Activated CD4-positive, alpha-beta T cell treated with anti-CD3 and anti-CD28 coated beads for 48 hours (primary cell): Measurements from ENCODE around the gene PROP1.
A peak's percentile ranks its signal among the peaks of the same experiment; 100 is the strongest.
"Not testable (repeated sequence)": the region's sequence is repeated elsewhere in the genome, so short reads cannot be mapped to it uniquely, and the experiment has no call there.

Source experiments
- DNase-seq: peaks from one replicate; pipeline ENCODE4 v3.0.0-alpha.2; 2020

Gene PROP1

DNA sequence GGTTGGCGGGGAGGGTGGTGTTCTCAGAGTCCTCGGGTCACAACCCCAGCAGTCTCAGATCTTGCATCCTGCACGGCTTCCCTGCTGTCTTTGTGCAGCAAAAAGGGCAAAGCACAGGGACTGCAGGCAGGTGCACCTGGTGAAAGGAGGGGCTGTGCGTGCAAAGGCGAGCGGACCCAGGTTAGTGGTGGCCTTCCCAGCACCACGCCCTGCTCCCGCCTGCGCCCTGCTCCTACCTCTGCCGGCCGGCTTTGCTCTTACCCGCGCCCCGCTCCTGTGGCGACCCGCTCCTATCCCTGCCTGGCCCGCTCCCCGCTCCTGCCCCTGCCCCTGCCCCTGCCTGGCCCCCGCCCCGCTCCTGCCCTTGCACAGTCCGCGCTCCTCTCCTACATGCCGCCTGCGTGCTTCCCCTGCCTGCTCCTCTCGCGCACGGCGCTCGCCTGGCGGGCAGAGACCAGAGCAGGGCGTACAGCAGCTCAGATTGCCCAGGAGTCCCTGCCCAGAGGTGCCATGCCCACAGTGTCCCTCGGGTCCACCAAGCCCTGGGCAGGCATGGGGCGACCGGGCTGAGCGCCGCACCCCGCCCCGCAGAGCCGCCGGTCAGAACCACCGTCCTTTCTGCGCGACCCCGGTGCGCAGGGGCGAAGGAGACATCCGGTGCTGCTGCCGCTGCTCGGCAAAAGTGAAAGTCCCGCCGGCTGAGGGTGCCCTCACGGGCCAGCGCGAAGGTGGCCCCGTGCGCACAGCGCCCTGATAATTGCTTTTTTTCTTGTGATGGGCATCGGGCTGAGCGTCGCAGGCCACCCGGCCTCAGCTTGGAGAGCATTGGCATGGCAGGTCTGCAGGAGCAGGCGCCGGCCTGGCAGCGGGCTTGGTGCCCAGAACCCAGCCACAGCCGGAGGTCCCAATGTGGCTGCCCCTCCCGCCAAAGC is 52.0 kb downstream of the PROP1 start:
- peak; percentile 57 for DNase-seq

GRCh38 chr5:177942896-177943295 is 53.1 kb downstream of the PROP1 start:
- not testable (repeated sequence) for DNase-seq
